Neural crest cell (in vitro differentiated cells): Measurements from ENCODE around the gene C1orf21. TPM values are rescaled to one million over a fixed set of nuclear protein-coding genes. Genes with fewer than 3 reads are reported as not detected.

Experiments used
- DNase-seq: peaks from one replicate; pipeline ENCODE4 v3.0.0; 2021; ENCODE audit warnings: low read depth, mixed read lengths, low spot score
- H3K27ac Mint-ChIP-seq: one replicate; pipeline ENCODE4 v1.8.0; 2021; ENCODE audit warnings: mild to moderate bottlenecking, mixed read lengths; ENCODE audit not compliant: unreplicated experiment
- H3K27me3 Mint-ChIP-seq: 2 replicates; pipeline ENCODE4 v1.8.0; 2021; ENCODE audit warnings: low read depth, mild to moderate bottlenecking, mixed read lengths
- H3K36me3 Mint-ChIP-seq: 2 replicates; pipeline ENCODE4 v1.8.0; 2021; ENCODE audit warnings: low read depth, mild to moderate bottlenecking, mixed read lengths
- H3K4me1 Mint-ChIP-seq: 2 replicates; pipeline ENCODE4 v1.8.0; 2021; ENCODE audit warnings: mixed read lengths
- H3K4me3 Mint-ChIP-seq: one replicate; pipeline ENCODE4 v1.8.0; 2021; ENCODE audit warnings: mild to moderate bottlenecking, mixed read lengths
- H3K9me3 Mint-ChIP-seq: 2 replicates; pipeline ENCODE4 v1.8.0; 2021; ENCODE audit warnings: mixed read lengths
- total RNA-seq: library from RNA; stranded (reverse); gene quantifications from 2 replicates; pipeline ENCODE4 v1.2.1, GENCODE V29; 2021
- TF ChIP-seq, protein P1 (sequence below): fragments of 200-600 bp; sonication (generic); conservative IDR thresholded peaks from 2 replicates; pipeline ENCODE4 v1.5.0; 2021; ENCODE audit warnings: antibody characterized with exemption, mild to moderate bottlenecking

C1orf21 gene
- total RNA-seq, 1 donor from 2014 or later = 29.8 TPM

DNA sequence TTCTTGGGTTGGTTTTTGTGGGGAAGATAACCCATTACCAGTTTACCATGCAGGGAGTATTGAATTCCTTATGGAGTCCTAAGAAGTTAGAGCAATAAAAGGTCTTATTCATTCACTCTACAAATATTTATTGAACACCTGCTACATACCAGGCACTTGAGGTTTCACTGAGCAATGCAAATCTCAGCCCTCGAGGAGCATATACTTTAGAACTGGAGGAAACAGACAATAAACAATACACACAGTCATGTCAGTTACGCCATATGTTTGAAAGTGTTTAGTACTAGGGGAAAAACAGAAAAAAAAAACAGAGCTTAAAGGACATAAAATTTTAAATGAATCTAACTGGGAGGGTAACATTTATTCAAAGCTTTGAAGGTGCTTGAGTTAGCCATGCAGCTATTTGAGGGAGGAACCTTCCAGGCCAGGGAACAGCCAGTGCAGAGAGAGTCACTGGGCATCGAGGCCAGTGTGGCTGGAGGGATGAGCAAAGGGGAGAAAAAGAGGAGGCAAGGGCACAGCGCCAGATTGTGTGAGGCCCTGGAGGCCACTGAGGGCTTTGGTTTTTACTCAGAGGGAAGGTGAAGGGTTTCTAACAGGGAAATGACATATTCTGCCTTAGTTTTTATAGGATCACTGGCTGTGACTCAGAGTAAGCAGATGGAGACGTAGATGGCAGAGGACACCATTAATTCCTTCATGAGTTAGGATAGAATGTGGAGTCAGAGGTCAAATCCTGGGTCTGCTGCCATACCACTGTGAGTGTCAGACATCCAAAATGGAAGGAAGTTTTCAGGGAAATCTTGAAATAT lies 32.7 kb downstream of the C1orf21 start:
- Mint-ChIP-seq H3K27me3 (no peaks in the 10 kb centered on the region), H3K4me1 (peaks cover 20% of the 10 kb centered on the region), H3K36me3 (peaks cover 9% of the 10 kb centered on the region), H3K9me3 (peaks cover 3% of the 10 kb centered on the region), H3K27ac (peak overlapping the region; percentile 3), H3K4me3 (no peak overlapping the region)
- TF ChIP-seq, protein P1, sequence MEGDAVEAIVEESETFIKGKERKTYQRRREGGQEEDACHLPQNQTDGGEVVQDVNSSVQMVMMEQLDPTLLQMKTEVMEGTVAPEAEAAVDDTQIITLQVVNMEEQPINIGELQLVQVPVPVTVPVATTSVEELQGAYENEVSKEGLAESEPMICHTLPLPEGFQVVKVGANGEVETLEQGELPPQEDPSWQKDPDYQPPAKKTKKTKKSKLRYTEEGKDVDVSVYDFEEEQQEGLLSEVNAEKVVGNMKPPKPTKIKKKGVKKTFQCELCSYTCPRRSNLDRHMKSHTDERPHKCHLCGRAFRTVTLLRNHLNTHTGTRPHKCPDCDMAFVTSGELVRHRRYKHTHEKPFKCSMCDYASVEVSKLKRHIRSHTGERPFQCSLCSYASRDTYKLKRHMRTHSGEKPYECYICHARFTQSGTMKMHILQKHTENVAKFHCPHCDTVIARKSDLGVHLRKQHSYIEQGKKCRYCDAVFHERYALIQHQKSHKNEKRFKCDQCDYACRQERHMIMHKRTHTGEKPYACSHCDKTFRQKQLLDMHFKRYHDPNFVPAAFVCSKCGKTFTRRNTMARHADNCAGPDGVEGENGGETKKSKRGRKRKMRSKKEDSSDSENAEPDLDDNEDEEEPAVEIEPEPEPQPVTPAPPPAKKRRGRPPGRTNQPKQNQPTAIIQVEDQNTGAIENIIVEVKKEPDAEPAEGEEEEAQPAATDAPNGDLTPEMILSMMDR = no peak
- no peak for DNase-seq

DNA sequence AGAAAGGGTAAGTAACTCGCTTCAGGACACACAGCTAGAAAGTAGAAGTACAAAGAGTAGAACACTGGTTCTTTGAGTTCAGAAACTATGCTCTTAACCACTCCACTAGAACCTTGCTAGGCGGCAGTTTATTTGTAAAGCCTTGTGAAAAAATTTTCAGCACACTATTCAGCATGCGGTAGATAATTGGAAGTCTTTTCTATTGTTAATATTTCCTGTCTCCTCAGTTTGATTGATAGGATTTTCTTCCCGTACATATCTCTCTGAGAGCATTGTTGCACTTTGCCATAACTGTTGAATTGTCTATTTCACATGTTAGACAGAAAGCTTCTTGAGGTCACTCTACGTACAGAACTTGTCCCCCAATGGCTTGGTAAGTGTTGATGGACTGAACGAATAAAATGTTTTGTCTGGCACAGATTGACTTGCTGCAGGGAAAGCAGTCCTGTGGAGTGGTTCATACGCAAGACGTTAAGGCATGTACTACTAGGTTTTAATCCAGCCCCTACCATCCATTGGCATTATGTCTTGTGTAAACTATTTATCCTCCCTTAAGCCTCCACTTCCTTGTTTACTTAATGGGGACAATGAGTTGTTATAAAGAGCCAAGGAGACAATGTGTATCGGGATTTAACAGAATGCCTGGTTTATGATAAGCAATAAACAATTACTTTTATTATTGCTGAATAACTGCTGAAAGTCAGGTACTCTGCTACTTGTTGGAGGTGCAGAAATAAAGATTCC lies 35.8 kb downstream of the C1orf21 start:
- Mint-ChIP-seq H3K4me1 (peaks cover 14% of the 10 kb centered on the region), H3K27me3 (no peaks in the 10 kb centered on the region), H3K36me3 (peaks cover 5% of the 10 kb centered on the region), H3K4me3 (no peak overlapping the region), H3K27ac (no peak overlapping the region), H3K9me3 (peaks cover 3% of the 10 kb centered on the region)
- TF ChIP-seq, protein P1 = no peak
- no peak for DNase-seq

DNA sequence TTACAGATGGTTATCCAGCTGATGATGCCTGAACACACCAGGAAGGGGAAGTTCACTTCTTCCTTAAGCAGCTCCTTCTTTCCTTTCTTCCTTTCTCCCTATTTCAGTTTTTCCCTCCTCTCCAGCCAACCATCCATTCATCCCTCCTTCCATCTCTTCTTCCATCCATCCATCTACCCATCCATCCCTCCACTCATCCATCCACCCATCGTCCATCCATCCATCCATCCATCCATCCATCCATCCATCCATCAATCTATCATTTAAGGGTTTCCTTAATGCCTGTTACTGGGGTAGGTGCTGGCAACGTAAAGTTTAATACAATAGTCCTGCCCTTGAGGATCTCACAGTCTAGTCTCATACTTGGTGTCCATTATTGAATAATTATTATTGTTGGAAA lies 36.8 kb downstream of the C1orf21 start:
- no peak overlapping the region for H3K4me3 Mint-ChIP-seq
- no peaks in the 10 kb centered on the region for H3K27me3 Mint-ChIP-seq
- peaks cover 14% of the 10 kb centered on the region for H3K4me1 Mint-ChIP-seq
- DNase-seq = no peak
- H3K27ac Mint-ChIP-seq = no peak overlapping the region
- TF ChIP-seq, protein P1 = no peak
- peaks cover 5% of the 10 kb centered on the region for H3K36me3 Mint-ChIP-seq
- peaks cover 3% of the 10 kb centered on the region for H3K9me3 Mint-ChIP-seq

DNA sequence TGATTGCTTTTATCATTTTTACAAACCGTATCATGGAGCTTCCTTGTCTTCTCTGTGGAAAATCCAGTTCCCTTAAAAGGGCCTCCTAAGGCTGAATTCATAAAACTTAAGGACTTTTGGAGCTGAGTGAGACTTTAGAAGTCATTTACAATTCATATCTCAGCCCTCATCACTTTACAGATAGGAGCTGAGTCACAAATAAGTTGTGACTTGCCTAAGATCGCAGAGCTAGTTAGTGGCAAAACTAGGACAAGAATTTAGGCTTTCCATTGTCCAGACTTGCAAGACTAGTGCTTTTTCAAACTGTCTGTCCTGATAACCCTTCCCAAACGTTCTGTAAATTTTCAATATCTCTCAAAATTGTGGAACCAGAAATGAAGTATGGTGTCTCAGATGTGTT lies 37.3 kb downstream of the C1orf21 start:
- peaks cover 3% of the 10 kb centered on the region for H3K9me3 Mint-ChIP-seq
- no peaks in the 10 kb centered on the region for H3K27me3 Mint-ChIP-seq
- H3K36me3 Mint-ChIP-seq = peaks cover 5% of the 10 kb centered on the region
- no peak overlapping the region for H3K4me3 Mint-ChIP-seq
- no peak for DNase-seq
- H3K4me1 Mint-ChIP-seq = peaks cover 10% of the 10 kb centered on the region
- TF ChIP-seq, protein P1 = no peak
- no peak overlapping the region for H3K27ac Mint-ChIP-seq

DNA sequence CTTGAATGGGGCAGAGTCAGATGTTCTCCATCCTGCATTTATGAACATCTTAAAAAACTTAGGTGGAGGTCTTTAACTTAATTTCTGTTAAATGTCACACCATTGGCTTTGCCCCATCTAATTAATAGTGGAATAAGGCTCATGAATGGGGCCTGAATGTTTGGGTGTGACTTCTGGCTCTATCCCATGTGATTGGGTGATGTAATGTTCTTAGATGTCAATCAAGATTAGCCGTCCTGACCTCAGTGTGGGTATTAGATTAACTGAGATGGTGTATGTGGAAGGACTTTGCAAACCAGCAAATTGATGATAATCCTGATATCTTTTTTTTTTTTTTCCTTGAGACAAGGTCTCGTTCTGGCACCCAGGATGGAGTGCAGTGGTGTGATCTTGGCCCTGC lies 38.1 kb downstream of the C1orf21 start:
- no peaks in the 10 kb centered on the region for H3K27me3 Mint-ChIP-seq
- H3K9me3 Mint-ChIP-seq = peaks cover 3% of the 10 kb centered on the region
- TF ChIP-seq, protein P1 = no peak
- DNase-seq = no peak
- H3K36me3 Mint-ChIP-seq = peaks cover 5% of the 10 kb centered on the region
- H3K4me1 Mint-ChIP-seq = peaks cover 2% of the 10 kb centered on the region
- no peak overlapping the region for H3K4me3 Mint-ChIP-seq
- no peak overlapping the region for H3K27ac Mint-ChIP-seq
